GM18526 (cell line): ENCODE measurements around the gene ARHGAP24.

Experiments
- POLR2A ChIP-seq: IDR thresholded peaks from 3 replicates; pipeline ENCODE4 v1.6.1; 2011; ENCODE audit not compliant: insufficient read length; ENCODE audit errors: extremely low read depth

Gene ARHGAP24

GRCh38 chr4:85474818-85475630 lies at the start of gene ARHGAP24:
ARHGAP24 (plus strand) TSS chr4:85475150.
- no peak for TF ChIP-seq POLR2A

- TF ChIP-seq POLR2A: no peak
Measured at GRCh38 chr4:85426366-85426765, 48.6 kb upstream of the ARHGAP24 start.

GRCh38 chr4:85427123-85427522 lies 47.8 kb upstream of the ARHGAP24 start:
- no peak for TF ChIP-seq POLR2A

- TF ChIP-seq POLR2A: no peak
Measured at GRCh38 chr4:85430226-85430625, 44.7 kb upstream of the ARHGAP24 start.

- TF ChIP-seq POLR2A: no peak
Measured at GRCh38 chr4:85430697-85431096, 44.3 kb upstream of the ARHGAP24 start.

- no peak for TF ChIP-seq POLR2A
Measured at GRCh38 chr4:85431156-85431555, 43.8 kb upstream of the ARHGAP24 start.

GRCh38 chr4:85431881-85432485 lies 43.0 kb upstream of the ARHGAP24 start:
- TF ChIP-seq POLR2A: no peak

GRCh38 chr4:85445050-85445639 lies 29.8 kb upstream of the ARHGAP24 start:
- TF ChIP-seq POLR2A: no peak

- TF ChIP-seq POLR2A: no peak
Measured at GRCh38 chr4:85446141-85446861, 28.6 kb upstream of the ARHGAP24 start.

- TF ChIP-seq POLR2A: no peak
Measured at GRCh38 chr4:85448906-85449890, 25.8 kb upstream of the ARHGAP24 start.

- no peak for TF ChIP-seq POLR2A
Measured at GRCh38 chr4:85452058-85452731, 22.8 kb upstream of the ARHGAP24 start.

- TF ChIP-seq POLR2A: no peak
Measured at GRCh38 chr4:85455942-85456341, 19.0 kb upstream of the ARHGAP24 start.

- TF ChIP-seq POLR2A: no peak
Measured at GRCh38 chr4:85457752-85458467, 17.0 kb upstream of the ARHGAP24 start.
